Measurements from ENCODE around the gene TMEM220.

TMEM220 gene

DNA sequence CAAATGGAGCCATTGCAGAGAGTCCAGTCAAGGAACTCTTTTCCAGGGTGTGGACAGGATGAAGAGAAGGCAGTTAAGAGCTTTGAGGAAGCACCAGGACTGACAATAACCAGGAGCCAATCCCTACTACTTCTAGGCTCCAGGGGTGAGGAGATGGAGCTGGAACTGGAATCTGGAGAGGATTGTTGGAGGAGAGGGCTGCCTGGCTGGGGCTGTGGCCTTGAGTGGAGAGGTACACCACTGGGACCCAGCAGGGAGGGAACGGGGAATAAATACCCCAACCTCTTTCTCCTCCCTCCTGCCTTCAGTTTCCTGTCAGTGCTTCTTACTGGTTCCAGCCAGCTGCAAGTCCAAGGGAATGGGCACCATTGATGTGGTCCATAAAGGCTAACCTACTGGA is 32.2 kb upstream of the TMEM220 start:
- DNase-seq (ENCODE audit: low read depth), result no peak
- H3K4me3 ChIP-seq (ENCODE audit: low read length), result no peak overlapping the region
- no peak for TF ChIP-seq CTCF (conservative IDR thresholded peaks at IDR 0.05; ENCODE audit: low read depth, low read length)

DNA sequence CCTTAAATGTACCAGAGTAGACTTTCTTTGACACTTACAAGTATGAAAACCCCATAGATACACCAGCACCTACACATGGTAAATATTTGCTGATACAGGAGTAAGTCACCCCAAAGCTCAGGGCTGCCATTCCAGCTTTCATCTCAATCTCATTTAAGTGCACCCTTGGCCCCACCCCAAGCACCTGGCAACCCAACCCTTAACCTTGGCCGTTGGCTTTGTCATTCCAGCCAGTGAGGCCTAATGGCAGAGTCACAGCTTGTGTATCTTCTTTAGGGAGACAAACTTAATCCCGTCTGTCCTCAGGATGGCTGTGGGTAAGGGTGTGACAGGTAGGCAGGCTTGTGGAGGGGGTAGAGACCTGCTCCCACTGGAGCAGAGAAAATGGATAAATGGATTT is 31.5 kb upstream of the TMEM220 start:
- TF ChIP-seq CTCF (conservative IDR thresholded peaks at IDR 0.05; ENCODE audit: low read depth, low read length), result no peak

DNA sequence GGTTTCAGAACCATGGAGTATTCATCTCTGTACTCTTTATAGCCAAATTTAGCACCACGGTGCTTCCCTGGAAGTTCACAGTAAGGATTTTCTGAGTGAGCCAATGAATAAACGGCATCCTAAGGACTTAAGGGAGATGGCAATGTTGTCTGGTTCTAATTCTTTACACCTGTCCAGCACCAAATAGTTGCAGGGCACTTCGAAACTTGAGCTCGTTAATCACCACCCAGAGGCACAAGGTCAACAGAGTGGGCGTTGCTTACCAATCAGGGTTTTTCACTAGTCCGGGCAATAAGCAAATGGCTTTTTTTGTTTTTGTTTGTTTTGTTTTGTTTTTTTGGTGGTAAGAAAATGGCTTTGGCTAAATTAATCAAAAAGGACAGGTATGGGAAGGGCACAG is 28.2 kb upstream of the TMEM220 start:
- no peak for DNase-seq (ENCODE audit: low read depth)
- TF ChIP-seq CTCF (conservative IDR thresholded peaks at IDR 0.05; ENCODE audit: low read depth, low read length), result no peak
- H3K4me3 ChIP-seq (ENCODE audit: low read length), result no peak overlapping the region

More for the DNA sequence above, 31.5 kb upstream of the TMEM220 start:
- no peak overlapping the region for H3K4me3 ChIP-seq (ENCODE audit: low read length)
- DNase-seq (ENCODE audit: low read depth), result no peak

- DNase-seq (ENCODE audit: low read depth), result no peak
- no peak overlapping the region for H3K4me3 ChIP-seq (ENCODE audit: low read length)
- no peak for TF ChIP-seq CTCF (conservative IDR thresholded peaks at IDR 0.05; ENCODE audit: low read depth, low read length)
These were observed 27.8 kb upstream of the TMEM220 start for GRCh38 chr17:10757647-10758046.

DNA sequence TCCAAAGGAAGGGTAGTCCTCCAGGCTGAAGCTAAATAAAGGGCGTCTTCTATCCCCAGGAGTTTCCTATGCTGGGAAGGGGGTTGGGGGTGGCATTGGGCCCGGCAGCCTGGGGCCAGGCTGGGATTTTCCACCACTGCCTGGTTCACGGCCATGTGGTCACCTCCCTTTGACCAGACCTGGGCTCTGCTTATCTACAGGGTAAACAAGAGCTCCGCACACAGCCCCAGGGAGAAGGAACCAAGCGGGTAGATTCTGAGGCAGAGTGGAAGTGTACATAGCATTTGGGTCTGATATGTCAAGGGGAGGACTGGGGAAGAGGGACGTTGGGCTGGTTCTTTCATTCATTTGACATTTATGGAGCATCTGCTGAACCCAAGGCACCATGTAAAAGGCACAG is 27.2 kb upstream of the TMEM220 start:
- DNase-seq (ENCODE audit: low read depth), result no peak
- H3K4me3 ChIP-seq (ENCODE audit: low read length), result no peak overlapping the region
- TF ChIP-seq CTCF (conservative IDR thresholded peaks at IDR 0.05; ENCODE audit: low read depth, low read length), result no peak

GRCh38 chr17:10756619-10757018 is 26.8 kb upstream of the TMEM220 start:
- no peak overlapping the region for H3K4me3 ChIP-seq (ENCODE audit: low read length)
- no peak for DNase-seq (ENCODE audit: low read depth)
- no peak for TF ChIP-seq CTCF (conservative IDR thresholded peaks at IDR 0.05; ENCODE audit: low read depth, low read length)

- DNase-seq (ENCODE audit: low read depth), result no peak
- TF ChIP-seq CTCF (conservative IDR thresholded peaks at IDR 0.05; ENCODE audit: low read depth, low read length), result no peak
- H3K4me3 ChIP-seq (ENCODE audit: low read length), result no peak overlapping the region
These were observed 26.4 kb upstream of the TMEM220 start for GRCh38 chr17:10756185-10756584.

All from retinal pigment epithelial cell (primary cell).